CD14-positive monocyte (primary cell): Measurements from ENCODE around the gene STX17. TPM values are rescaled to one million over a fixed set of nuclear protein-coding genes. Genes with fewer than 3 reads are reported as not detected.

Experiments
- DNase-seq, 3 donors: peaks; one replicate each; pipeline ENCODE4 v3.0.0-alpha.2; 2011 to 2022
- H2AFZ ChIP-seq: 2 replicates; pipeline ENCODE4 v1.6.0; 2012; ENCODE audit warnings: mild to moderate bottlenecking, low read depth, low read length, inconsistent platforms; ENCODE audit not compliant: insufficient read depth, poor library complexity, severe bottlenecking
- H3K27ac ChIP-seq, 2 donors: 1 replicate in 1 of 2; 2 replicates in 1 of 2; pipeline ENCODE4 v1.5.1; 2012 to 2013; ENCODE audit warnings: low read length in 2 of 2, control low read depth in 1 of 2, inconsistent platforms in 1 of 2, low read depth in 1 of 2, mild to moderate bottlenecking in 1 of 2
- H3K27me3 ChIP-seq, 2 donors: one replicate each; pipeline versions ENCODE4 v1.6.0 to v1.6.1; 2011 to 2013; ENCODE audit warnings: low read length in 2 of 2; ENCODE audit not compliant: control insufficient read depth in 2 of 2, insufficient read depth in 2 of 2
- H3K36me3 ChIP-seq, 2 donors: replicated peaks in 1 of 2; 1 replicate in 1 of 2; 2 replicates in 1 of 2; pipeline versions ENCODE4 v1.5.1 to v1.6.1; 2012 to 2013; ENCODE audit warnings: low read length in 2 of 2, control low read depth in 1 of 2, inconsistent platforms in 1 of 2, mild to moderate bottlenecking in 1 of 2; ENCODE audit not compliant: insufficient read depth in 2 of 2, control insufficient read depth in 1 of 2
- H3K4me1 ChIP-seq, 2 donors: 1 replicate in 1 of 2; 2 replicates in 1 of 2; pipeline versions ENCODE4 v1.5.1 to v1.6.1; 2012 to 2013; ENCODE audit warnings: low read length in 2 of 2, control low read depth in 1 of 2, inconsistent platforms in 1 of 2, mild to moderate bottlenecking in 1 of 2, moderate library complexity in 1 of 2; ENCODE audit not compliant: insufficient read depth in 2 of 2, control insufficient read depth in 1 of 2
- H3K4me2 ChIP-seq: replicated peaks from 2 replicates; pipeline ENCODE3; 2012; ENCODE audit warnings: low read length, moderate library complexity, mild to moderate bottlenecking; ENCODE audit not compliant: poor library complexity, severe bottlenecking; ENCODE audit errors: extremely low read depth
- H3K4me3 ChIP-seq, 3 experiments: fragments of 200-600 bp in 1 of 3; sonication (generic) in 1 of 3; replicated peaks in 1 of 3; 1 replicate in 2 of 3; 2 replicates in 1 of 3; pipeline ENCODE4 v1.5.1; 2011 to 2013; ENCODE audit warnings: low read length in 3 of 3, mild to moderate bottlenecking in 3 of 3, control low read depth in 2 of 3, low read depth in 2 of 3, inconsistent platforms in 1 of 3, moderate library complexity in 1 of 3
- H3K79me2 ChIP-seq: 2 replicates; pipeline ENCODE4 v1.6.0; 2012; ENCODE audit warnings: mild to moderate bottlenecking, control low read depth, inconsistent platforms, low read length, moderate library complexity; ENCODE audit not compliant: insufficient read depth
- H3K9ac ChIP-seq: 2 replicates; pipeline ENCODE4 v1.6.0; 2017; ENCODE audit warnings: low read length, mild to moderate bottlenecking; ENCODE audit not compliant: insufficient read depth, poor library complexity, severe bottlenecking
- H3K9me3 ChIP-seq, 2 donors: replicated peaks in 1 of 2; 1 replicate in 1 of 2; 2 replicates in 1 of 2; pipeline versions ENCODE4 v1.5.1 to v1.6.1; 2012 to 2013; ENCODE audit warnings: low read length in 2 of 2, control low read depth in 1 of 2; ENCODE audit not compliant: control insufficient read depth in 1 of 2, insufficient read depth in 1 of 2
- H4K20me1 ChIP-seq: 2 replicates; pipeline ENCODE4 v1.6.0; 2012; ENCODE audit warnings: mild to moderate bottlenecking, low read length, control low read depth, moderate library complexity; ENCODE audit not compliant: insufficient read depth
- H3K27ac Mint-ChIP-seq, 7 donors: one replicate each; pipeline ENCODE4 v1.8.0; 2020; ENCODE audit warnings: mild to moderate bottlenecking in 7 of 7, mixed read lengths in 7 of 7, moderate library complexity in 6 of 7, inconsistent platforms in 2 of 7
- H3K27me3 Mint-ChIP-seq, 3 donors: one replicate each; pipeline ENCODE4 v1.8.0; 2021 to 2022; ENCODE audit warnings: low read depth in 3 of 3, mild to moderate bottlenecking in 3 of 3, mixed read lengths in 3 of 3, moderate library complexity in 3 of 3, inconsistent platforms in 1 of 3
- H3K36me3 Mint-ChIP-seq, 2 donors: one replicate each; pipeline ENCODE4 v1.8.0; 2020; ENCODE audit warnings: mixed read lengths in 2 of 2, inconsistent platforms in 1 of 2, mild to moderate bottlenecking in 1 of 2
- H3K4me1 Mint-ChIP-seq: one replicate; pipeline ENCODE4 v1.8.0; 2020; ENCODE audit warnings: mild to moderate bottlenecking, mixed read lengths
- H3K4me3 Mint-ChIP-seq, 2 donors: one replicate each; pipeline ENCODE4 v1.8.0; 2020; ENCODE audit warnings: mild to moderate bottlenecking in 2 of 2, mixed read lengths in 2 of 2, moderate library complexity in 1 of 2
- H3K9me3 Mint-ChIP-seq, 7 donors: one replicate each; pipeline ENCODE4 v1.8.0; 2020 to 2022; ENCODE audit warnings: mixed read lengths in 7 of 7, mild to moderate bottlenecking in 6 of 7, moderate library complexity in 6 of 7, inconsistent platforms in 2 of 7
- CTCF ChIP-seq: fragments of 200-600 bp; IDR thresholded peaks from one replicate; pipeline ENCODE4 v1.8.0; 2022; ENCODE audit warnings: antibody characterized with exemption, mild to moderate bottlenecking
- WGBS: methylation state at CpG from one replicate; pipeline ENCODE4 v1.1.5; 2013; ENCODE audit warnings: missing lambda C conversion rate; ENCODE audit not compliant: insufficient coverage; 5-methylcytosine and 5-hydroxymethylcytosine counted together
- intact Hi-C, 2 donors: fragments of 100-400 bp; cut with micrococcal nuclease; formaldehyde crosslinking; loops; one replicate each; pipeline versions ENCODE4 v1.15.0 to v1.15.1; 2023
- polyA plus RNA-seq, 3 donors: library from polyadenylated mRNA; depleted of rRNA in 1 of 3; unstranded in 2 of 3; stranded (reverse) in 1 of 3; fragments of 300-500 nt in 2 of 3; fragments of >200 nt in 1 of 3; fragmentation: Illumina TruSeq in 2 of 3; gene quantifications; 1 replicate in 2 of 3; 2 replicates in 1 of 3; pipeline ENCODE4 v1.2.3, GENCODE V29; 2012 to 2021

Gene STX17
- polyA plus RNA-seq, 3 donors: 10.3 to 16.8 (median 10.6) TPM

GRCh38 chr9:99999797-100000196 is 93.3 kb downstream of the STX17 start:
- intact Hi-C loops: loop anchor here in 1 of 2 donors (10.0 kb wide), 1 partner anchor 815 kb away; no protein-coding TSS in a partner anchor
- Histone ChIP-seq H3K4me1 (no peaks in the 10 kb centered on the region), H3K27me3 (no peaks in the 10 kb centered on the region), H3K79me2 (no peaks in the 10 kb centered on the region), H3K36me3 (peaks cover 29 to 75% of the 10 kb centered on the region in 2 donors), H3K9me3 (peaks cover 10 to 12% of the 10 kb centered on the region in 2 donors), H3K4me3 (no peak overlapping the region), H3K4me2 (no peak overlapping the region), H3K9ac (no peak overlapping the region), H3K27ac (no peak overlapping the region), H2AFZ (no peak overlapping the region), H4K20me1 (no peaks in the 10 kb centered on the region)
- Mint-ChIP-seq H3K9me3 (peaks cover 0 to 12% (median 7%) of the 10 kb centered on the region in 7 donors), H3K4me1 (no peaks in the 10 kb centered on the region), H3K27ac (no peak overlapping the region), H3K36me3 (peaks cover 44 to 67% of the 10 kb centered on the region in 2 donors), H3K4me3 (no peak overlapping the region), H3K27me3 (peaks cover 0 to 2% (median 0%) of the 10 kb centered on the region in 3 donors)
- no peak for TF ChIP-seq CTCF
- DNase-seq: no peak
- no CpG with 5 or more reads among the region's 5 CpGs for WGBS

- H3K27me3 Mint-ChIP-seq: no peaks in the 10 kb centered on the region
- Histone ChIP-seq H3K9me3 (no peaks in the 10 kb centered on the region), H3K27me3 (no peaks in the 10 kb centered on the region), H3K9ac (no peak overlapping the region), H2AFZ (no peak overlapping the region), H3K4me1 (no peaks in the 10 kb centered on the region), H3K36me3 (peaks cover 54 to 92% of the 10 kb centered on the region in 2 donors), H4K20me1 (peaks cover 38% of the 10 kb centered on the region), H3K27ac (no peak overlapping the region), H3K79me2 (peaks cover 6% of the 10 kb centered on the region), H3K4me3 (no peak overlapping the region), H3K4me2 (no peak overlapping the region)
- H3K4me1 Mint-ChIP-seq: no peaks in the 10 kb centered on the region
- H3K36me3 Mint-ChIP-seq: peaks cover 56 to 64% of the 10 kb centered on the region in 2 donors
- intact Hi-C loops: loop anchor here (2.0 to 10.0 kb wide), 4 partner anchors 186 to 826 kb away; partner anchors contain the start of gene NR4A3 (in 1 of the 2)
- peak; percentile 82 for TF ChIP-seq CTCF
- DNase-seq: peak; percentile 43 to 61 (median 58)
- H3K9me3 Mint-ChIP-seq: peaks cover 0 to 4% (median 0%) of the 10 kb centered on the region in 7 donors
- WGBS: no CpG with 5 or more reads among the region's 1 CpG
- H3K27ac Mint-ChIP-seq: no peak overlapping the region
- H3K4me3 Mint-ChIP-seq: no peak overlapping the region
These were observed 104.7 kb downstream of the STX17 start for GRCh38 chr9:100011062-100011681.
